OCI-LY7 (cell line): ENCODE results near the gene SIK2.

Source experiments
- EZH2phosphoT487 ChIP-seq: fragments of 200-600 bp; sonication (generic); IDR thresholded peaks from 2 replicates; pipeline ENCODE4 v1.6.1; 2018; ENCODE audit warnings: low read depth, borderline replicate concordance, mild to moderate bottlenecking, mixed run types, antibody characterized with exemption, low read length, moderate library complexity, mixed read lengths
- TF ChIP-seq, protein P1 (sequence below): fragments of 200-600 bp; sonication (generic); conservative IDR thresholded peaks from 2 replicates; pipeline ENCODE4 v1.5.1; 2014; ENCODE audit warnings: mild to moderate bottlenecking, antibody characterized with exemption, low read length, moderate library complexity, mixed read lengths

DNA sequence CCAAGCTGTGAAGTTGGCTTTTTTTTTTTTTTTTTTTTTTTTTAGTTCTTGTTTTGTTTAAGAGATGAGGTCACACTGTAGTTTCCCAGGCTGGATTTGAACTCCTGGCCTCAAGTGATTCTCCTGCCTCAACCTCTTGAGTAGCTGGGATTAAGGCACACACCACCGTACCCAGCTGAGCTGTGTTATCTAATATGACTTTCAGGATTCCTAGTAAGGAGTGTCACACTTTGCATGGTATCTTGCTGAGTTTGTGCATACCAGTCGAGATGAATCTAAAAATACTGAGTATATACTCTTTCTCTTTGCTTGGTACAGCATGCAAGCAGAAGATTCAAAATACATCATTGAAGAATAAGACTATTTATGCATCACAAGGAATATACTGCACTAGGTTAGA lies 58.6 kb downstream of the SIK2 start:
- TF ChIP-seq, protein P1, sequence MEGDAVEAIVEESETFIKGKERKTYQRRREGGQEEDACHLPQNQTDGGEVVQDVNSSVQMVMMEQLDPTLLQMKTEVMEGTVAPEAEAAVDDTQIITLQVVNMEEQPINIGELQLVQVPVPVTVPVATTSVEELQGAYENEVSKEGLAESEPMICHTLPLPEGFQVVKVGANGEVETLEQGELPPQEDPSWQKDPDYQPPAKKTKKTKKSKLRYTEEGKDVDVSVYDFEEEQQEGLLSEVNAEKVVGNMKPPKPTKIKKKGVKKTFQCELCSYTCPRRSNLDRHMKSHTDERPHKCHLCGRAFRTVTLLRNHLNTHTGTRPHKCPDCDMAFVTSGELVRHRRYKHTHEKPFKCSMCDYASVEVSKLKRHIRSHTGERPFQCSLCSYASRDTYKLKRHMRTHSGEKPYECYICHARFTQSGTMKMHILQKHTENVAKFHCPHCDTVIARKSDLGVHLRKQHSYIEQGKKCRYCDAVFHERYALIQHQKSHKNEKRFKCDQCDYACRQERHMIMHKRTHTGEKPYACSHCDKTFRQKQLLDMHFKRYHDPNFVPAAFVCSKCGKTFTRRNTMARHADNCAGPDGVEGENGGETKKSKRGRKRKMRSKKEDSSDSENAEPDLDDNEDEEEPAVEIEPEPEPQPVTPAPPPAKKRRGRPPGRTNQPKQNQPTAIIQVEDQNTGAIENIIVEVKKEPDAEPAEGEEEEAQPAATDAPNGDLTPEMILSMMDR = no peak
- no peak for TF ChIP-seq EZH2phosphoT487
